Dermis lymphatic vessel endothelial cell (primary cell): ENCODE measurements around the gene GFPT2. TPM values are rescaled to one million over a fixed set of nuclear protein-coding genes. Genes with fewer than 3 reads are reported as not detected.

Experiments used
- total RNA-seq: library from RNA; depleted of rRNA; stranded (reverse); fragments of >200 nt; gene quantifications from 2 replicates; pipeline ENCODE4 v1.2.1, GENCODE V29; 2014

GFPT2 gene
- 0.34 and 1.2 TPM in 2 replicates for total RNA-seq

GRCh38 chr5:180353048-180353979 is at the start of gene GFPT2:
Gene GFPT2 (minus strand): TSS chr5:180353336. CDS start chr5:180353217, 119 bp downstream.

GRCh38 chr5:180291943-180292831 is 60.9 kb downstream of the GFPT2 start, which contains the start of gene MAPK9:
Gene MAPK9 (minus strand): TSS chr5:180292083. CDS start chr5:180280561, 11,522 bp downstream.

Other genes with a start within 250 kb of the GFPT2 start
- not detected in 2 replicates for gene RASGEF1C, start 144.1 kb downstream of the GFPT2 start, total RNA-seq
- gene MAPK9, start 61.3 kb downstream of the GFPT2 start, total RNA-seq, result 25.2 and 26.9 TPM in 2 replicates
- gene CNOT6, start 141.0 kb upstream of the GFPT2 start, total RNA-seq, result 18.2 and 26.3 TPM in 2 replicates
- gene SCGB3A1, start 238.2 kb upstream of the GFPT2 start, total RNA-seq, result 1.4 and 2.0 TPM in 2 replicates